ENCODE results near the gene PMEPA1.

Gene PMEPA1

GRCh38 chr20:57654998-57655808 is 54.6 kb downstream of the PMEPA1 start:
- H3K9me3 ChIP-seq (ENCODE audit: control insufficient read depth, insufficient read depth, low read length) = no peaks in the 10 kb centered on the region
- H4K20me1 ChIP-seq (ENCODE audit: control insufficient read depth, insufficient read depth, low read depth, low read length) = no peaks in the 10 kb centered on the region
- peaks cover 34% of the 10 kb centered on the region for H3K4me1 ChIP-seq (ENCODE audit: control insufficient read depth, low read length)
- H3K36me3 ChIP-seq (ENCODE audit: control insufficient read depth, low read length) = peaks cover 14% of the 10 kb centered on the region
- H3K79me2 ChIP-seq (ENCODE audit: control insufficient read depth, low read length) = no peaks in the 10 kb centered on the region
- no peaks in the 10 kb centered on the region for H3K9me2 ChIP-seq (replicated peaks; ENCODE audit: control insufficient read depth, low read length)
- no peak for TF ChIP-seq EZH2phosphoT487 (IDR thresholded peaks at IDR 0.05; ENCODE audit: borderline replicate concordance, low read length)
- TF ChIP-seq, protein P1, sequence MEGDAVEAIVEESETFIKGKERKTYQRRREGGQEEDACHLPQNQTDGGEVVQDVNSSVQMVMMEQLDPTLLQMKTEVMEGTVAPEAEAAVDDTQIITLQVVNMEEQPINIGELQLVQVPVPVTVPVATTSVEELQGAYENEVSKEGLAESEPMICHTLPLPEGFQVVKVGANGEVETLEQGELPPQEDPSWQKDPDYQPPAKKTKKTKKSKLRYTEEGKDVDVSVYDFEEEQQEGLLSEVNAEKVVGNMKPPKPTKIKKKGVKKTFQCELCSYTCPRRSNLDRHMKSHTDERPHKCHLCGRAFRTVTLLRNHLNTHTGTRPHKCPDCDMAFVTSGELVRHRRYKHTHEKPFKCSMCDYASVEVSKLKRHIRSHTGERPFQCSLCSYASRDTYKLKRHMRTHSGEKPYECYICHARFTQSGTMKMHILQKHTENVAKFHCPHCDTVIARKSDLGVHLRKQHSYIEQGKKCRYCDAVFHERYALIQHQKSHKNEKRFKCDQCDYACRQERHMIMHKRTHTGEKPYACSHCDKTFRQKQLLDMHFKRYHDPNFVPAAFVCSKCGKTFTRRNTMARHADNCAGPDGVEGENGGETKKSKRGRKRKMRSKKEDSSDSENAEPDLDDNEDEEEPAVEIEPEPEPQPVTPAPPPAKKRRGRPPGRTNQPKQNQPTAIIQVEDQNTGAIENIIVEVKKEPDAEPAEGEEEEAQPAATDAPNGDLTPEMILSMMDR (IDR thresholded peaks at IDR 0.05; ENCODE audit: low read depth, low read length, poor library complexity, severe bottlenecking) = no peak
- no peak overlapping the region for H3K4me2 ChIP-seq (ENCODE audit: low read length)
- H3K4me3 ChIP-seq (ENCODE audit: low read length) = no peak overlapping the region
- no peaks in the 10 kb centered on the region for H3K27me3 ChIP-seq (ENCODE audit: control insufficient read depth, low read length)
- H3F3A ChIP-seq (ENCODE audit: control insufficient read depth, insufficient read depth) = no peaks in the 10 kb centered on the region
- no peak overlapping the region for H3K27ac ChIP-seq (ENCODE audit: low read depth, low read length)

DNA sequence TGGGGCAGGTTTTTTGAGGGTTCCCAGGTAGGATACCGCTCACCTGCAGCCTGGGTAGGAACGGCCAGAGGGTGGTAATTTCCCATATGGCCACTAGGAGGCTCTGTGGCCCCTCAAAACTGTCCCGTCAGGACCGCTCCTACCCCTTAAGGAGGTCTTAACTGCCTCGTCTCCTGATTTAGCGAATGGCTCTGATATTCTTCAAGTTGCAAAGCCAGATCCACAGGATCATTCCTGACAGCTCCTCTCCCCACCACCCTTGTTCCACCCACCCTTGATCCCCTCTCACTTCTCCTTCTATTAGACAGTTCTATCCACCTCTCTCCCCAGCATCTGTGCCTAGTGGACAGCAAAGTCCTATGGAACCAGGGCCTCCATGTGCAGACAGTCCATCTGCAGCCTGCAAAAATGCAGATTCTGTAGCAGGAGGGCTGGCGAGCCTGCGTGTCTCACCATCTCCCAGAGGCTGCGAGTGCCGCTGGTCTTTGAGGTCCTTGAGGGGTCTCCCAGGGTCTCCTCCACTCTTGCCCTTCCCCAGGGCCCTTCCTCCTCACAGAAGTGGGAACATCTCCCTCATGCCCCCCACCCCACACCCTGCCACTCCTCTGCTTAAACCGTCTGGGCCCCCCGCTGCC is 55.3 kb downstream of the PMEPA1 start:
- H3K27me3 ChIP-seq (ENCODE audit: control insufficient read depth, low read length) = no peaks in the 10 kb centered on the region
- TF ChIP-seq, protein P1 (IDR thresholded peaks at IDR 0.05; ENCODE audit: low read depth, low read length, poor library complexity, severe bottlenecking) = peak; percentile 89
- TF ChIP-seq EZH2phosphoT487 (IDR thresholded peaks at IDR 0.05; ENCODE audit: borderline replicate concordance, low read length) = no peak
- no peak overlapping the region for H3K27ac ChIP-seq (ENCODE audit: low read depth, low read length)
- no peaks in the 10 kb centered on the region for H4K20me1 ChIP-seq (ENCODE audit: control insufficient read depth, insufficient read depth, low read depth, low read length)
- peaks cover 32% of the 10 kb centered on the region for H3K4me1 ChIP-seq (ENCODE audit: control insufficient read depth, low read length)
- H3K4me3 ChIP-seq (ENCODE audit: low read length) = no peak overlapping the region
- H3K79me2 ChIP-seq (ENCODE audit: control insufficient read depth, low read length) = no peaks in the 10 kb centered on the region
- no peaks in the 10 kb centered on the region for H3K9me3 ChIP-seq (ENCODE audit: control insufficient read depth, insufficient read depth, low read length)
- no peaks in the 10 kb centered on the region for H3F3A ChIP-seq (ENCODE audit: control insufficient read depth, insufficient read depth)
- peaks cover 14% of the 10 kb centered on the region for H3K36me3 ChIP-seq (ENCODE audit: control insufficient read depth, low read length)
- H3K4me2 ChIP-seq (ENCODE audit: low read length) = no peak overlapping the region
- no peaks in the 10 kb centered on the region for H3K9me2 ChIP-seq (replicated peaks; ENCODE audit: control insufficient read depth, low read length)

DNA sequence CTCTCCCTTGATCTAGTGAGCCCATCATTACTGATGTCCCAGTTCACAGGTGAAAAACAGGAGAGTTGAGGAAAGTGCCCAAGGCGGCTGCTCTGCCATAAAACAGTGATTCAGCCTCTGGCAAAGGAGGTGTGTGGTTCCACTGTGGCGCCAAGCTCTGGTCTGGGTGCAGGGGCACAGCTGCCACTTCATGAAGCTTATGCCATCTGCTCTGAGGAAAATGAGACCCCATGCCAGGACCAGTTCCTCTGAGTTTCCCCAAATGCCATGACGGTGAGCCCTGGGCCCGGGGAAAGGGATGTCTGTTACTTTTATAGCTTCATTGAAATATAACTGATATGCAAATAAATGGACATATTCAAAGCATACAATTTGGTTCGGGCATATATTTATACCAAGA is 55.9 kb downstream of the PMEPA1 start:
- Histone ChIP-seq H4K20me1 (ENCODE audit: control insufficient read depth, insufficient read depth, low read depth, low read length) (no peaks in the 10 kb centered on the region), H3K4me3 (ENCODE audit: low read length) (no peak overlapping the region), H3F3A (ENCODE audit: control insufficient read depth, insufficient read depth) (no peaks in the 10 kb centered on the region), H3K9me3 (ENCODE audit: control insufficient read depth, insufficient read depth, low read length) (no peaks in the 10 kb centered on the region), H3K27ac (ENCODE audit: low read depth, low read length) (no peak overlapping the region), H3K4me1 (ENCODE audit: control insufficient read depth, low read length) (peaks cover 26% of the 10 kb centered on the region), H3K27me3 (ENCODE audit: control insufficient read depth, low read length) (no peaks in the 10 kb centered on the region), H3K36me3 (ENCODE audit: control insufficient read depth, low read length) (peaks cover 14% of the 10 kb centered on the region), H3K9me2 (replicated peaks; ENCODE audit: control insufficient read depth, low read length) (no peaks in the 10 kb centered on the region), H3K79me2 (ENCODE audit: control insufficient read depth, low read length) (no peaks in the 10 kb centered on the region), H3K4me2 (ENCODE audit: low read length) (no peak overlapping the region)
- TF ChIP-seq, protein P1 (IDR thresholded peaks at IDR 0.05; ENCODE audit: low read depth, low read length, poor library complexity, severe bottlenecking) = no peak
- TF ChIP-seq EZH2phosphoT487 (IDR thresholded peaks at IDR 0.05; ENCODE audit: borderline replicate concordance, low read length) = no peak
